ENCODE data around the gene SMIM33. TPM values are rescaled to one million over a fixed set of nuclear protein-coding genes. Genes with fewer than 3 reads are reported as not detected.

The SMIM33 gene
- total and polyA plus RNA-seq, 9 of the 15 experiments (the other 6 are each of a cell fraction or from before 2014, with no cell fraction given), result not detected

DNA sequence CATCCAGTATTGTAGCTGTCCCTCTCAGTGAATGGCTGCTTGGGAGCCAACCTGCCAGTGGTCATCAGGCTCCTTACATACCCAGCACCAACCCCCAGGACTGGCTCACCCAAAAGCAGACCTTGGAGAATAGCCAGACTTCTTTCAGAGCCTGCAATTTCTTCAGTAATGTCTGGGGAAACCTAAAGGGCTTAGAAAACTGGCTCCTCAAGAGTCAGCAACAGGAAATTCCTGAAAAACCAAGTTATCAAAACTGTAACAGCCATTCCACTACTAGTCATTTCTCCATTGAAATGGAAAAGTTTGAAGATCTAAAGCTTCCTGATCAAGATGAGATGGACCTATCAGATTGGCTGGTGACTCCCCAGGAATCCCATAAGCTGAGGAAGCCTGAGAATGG lies 24.0 kb downstream of the SMIM33 start:
- no peak for TF ChIP-seq SAFB2 (IDR thresholded peaks at IDR 0.05; ENCODE audit: borderline replicate concordance, low read depth, low read length, severe bottlenecking)
- no peak for TF ChIP-seq RBM25 (IDR thresholded peaks at IDR 0.05; ENCODE audit: low read depth, low read length, severe bottlenecking)
- TF ChIP-seq, protein P1, sequence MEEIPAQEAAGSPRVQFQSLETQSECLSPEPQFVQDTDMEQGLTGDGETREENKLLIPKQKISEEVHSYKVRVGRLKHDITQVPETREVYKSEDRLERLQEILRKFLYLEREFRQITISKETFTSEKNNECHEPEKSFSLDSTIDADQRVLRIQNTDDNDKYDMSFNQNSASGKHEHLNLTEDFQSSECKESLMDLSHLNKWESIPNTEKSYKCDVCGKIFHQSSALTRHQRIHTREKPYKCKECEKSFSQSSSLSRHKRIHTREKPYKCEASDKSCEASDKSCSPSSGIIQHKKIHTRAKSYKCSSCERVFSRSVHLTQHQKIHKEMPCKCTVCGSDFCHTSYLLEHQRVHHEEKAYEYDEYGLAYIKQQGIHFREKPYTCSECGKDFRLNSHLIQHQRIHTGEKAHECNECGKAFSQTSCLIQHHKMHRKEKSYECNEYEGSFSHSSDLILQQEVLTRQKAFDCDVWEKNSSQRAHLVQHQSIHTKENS (CRISPR knock-in tag; IDR thresholded peaks at IDR 0.05), result no peak
- TF ChIP-seq, protein P2, sequence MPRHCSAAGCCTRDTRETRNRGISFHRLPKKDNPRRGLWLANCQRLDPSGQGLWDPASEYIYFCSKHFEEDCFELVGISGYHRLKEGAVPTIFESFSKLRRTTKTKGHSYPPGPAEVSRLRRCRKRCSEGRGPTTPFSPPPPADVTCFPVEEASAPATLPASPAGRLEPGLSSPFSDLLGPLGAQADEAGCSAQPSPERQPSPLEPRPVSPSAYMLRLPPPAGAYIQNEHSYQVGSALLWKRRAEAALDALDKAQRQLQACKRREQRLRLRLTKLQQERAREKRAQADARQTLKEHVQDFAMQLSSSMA (CRISPR knock-in tag; IDR thresholded peaks at IDR 0.05), result no peak
- TF ChIP-seq MCM7 (IDR thresholded peaks at IDR 0.05), result no peak
- TF ChIP-seq HSF4 (CRISPR knock-in tag; IDR thresholded peaks at IDR 0.05; ENCODE audit: borderline replicate concordance), result no peak
- TF ChIP-seq ZNF140 (CRISPR knock-in tag; IDR thresholded peaks at IDR 0.05), result no peak
- no peak for TF ChIP-seq SIN3A (IDR thresholded peaks at IDR 0.05; ENCODE audit: borderline replicate concordance in 2 of 2, control insufficient read depth in 1 of 2, low read depth in 2 of 2, low read length in 2 of 2)
- TF ChIP-seq SMARCA4 (IDR thresholded peaks at IDR 0.05), result no peak
- intact Hi-C loops (cut with micrococcal nuclease), result no loop called here
- in situ Hi-C loops (cut with MboI), result no loop called here
- no TSS peak for BruUV-seq (replicated peaks)
- no peaks in the 10 kb centered on the region for H4K20me1 ChIP-seq (replicated peaks; ENCODE audit: control insufficient read depth, insufficient read depth, low read length)
- no peak for ATAC-seq
- H3K27me3 ChIP-seq (ENCODE audit: control insufficient read depth in 2 of 2, insufficient read depth in 2 of 2, low read length in 2 of 2), result no peaks in the 10 kb centered on the region
- DNase-seq (ENCODE audit: extremely low read depth in 1 of 4, low spot score in 3 of 4), result no peak
- H3K27ac ChIP-seq (ENCODE audit: extremely low read depth, low read depth, low read length), result no peak overlapping the region
- no peaks in the 10 kb centered on the region for H3K9me1 ChIP-seq (ENCODE audit: control insufficient read depth, insufficient read depth, low read length)
- H2AFZ ChIP-seq (ENCODE audit: low read depth, low read length), result no peak overlapping the region
- no peaks in the 10 kb centered on the region for H3K9me3 ChIP-seq (replicated peaks; ENCODE audit: control insufficient read depth, insufficient read depth, low read depth, low read length)
- H3K9ac ChIP-seq (ENCODE audit: insufficient read depth in 1 of 2, low read depth in 2 of 2, low read length in 2 of 2), result no peak overlapping the region
- no peak overlapping the region for H3K4me2 ChIP-seq (ENCODE audit: insufficient read depth, low read length)
- peaks cover 0 to 18% of the 10 kb centered on the region in 2 experiments; a peak in 3 of 5 replicates for H3K4me1 ChIP-seq (replicated peaks in 1 of 2; ENCODE audit: control insufficient read depth in 2 of 2, insufficient read depth in 2 of 2, low read length in 2 of 2)
- ChIA-PET CTCF (ENCODE audit: low intra/inter-chr PET ratio) (no interaction called here), POLR2A (interaction anchor here (0.6 to 2.3 kb wide), 5 partner anchors 9 to 201 kb away, joined by 3 to 20 read pairs (median 4); partner anchors contain the start of genes MATR3, STING1 and UBE2D2)
- H3K36me3 ChIP-seq (ENCODE audit: control insufficient read depth, insufficient read depth, low read length), result no peaks in the 10 kb centered on the region
- FAIRE-seq, result no peak
- no peak overlapping the region for H3K4me3 ChIP-seq
- H3K79me2 ChIP-seq (ENCODE audit: control insufficient read depth, insufficient read depth, low read length), result no peaks in the 10 kb centered on the region

Data from K562 (cell line).